ENCODE results near the gene ZNF345.

GRCh38 chr19:36916991-36917390, 66.3 kb downstream of the ZNF345 start:
- TF ChIP-seq CTCF (IDR thresholded peaks at IDR 0.05), result no peak
- no peak for TF ChIP-seq POLR2A (IDR thresholded peaks at IDR 0.05)
- no peak for TF ChIP-seq POLR2AphosphoS5 (IDR thresholded peaks at IDR 0.05)

Data from stomach (tissue), 4 donors.